PC-9 (cell line): ENCODE results near the gene MECP2.

Experiments used
- CTCF ChIP-seq: fragments of 200-600 bp; sonication (generic); conservative IDR thresholded peaks from 2 replicates; pipeline ENCODE4 v1.6.1; 2017; ENCODE audit warnings: mixed run types, antibody characterized with exemption, mild to moderate bottlenecking, moderate library complexity
- EZH2 ChIP-seq: fragments of 200-600 bp; sonication (generic); IDR thresholded peaks from 2 replicates; pipeline ENCODE4 v1.8.0; 2017; ENCODE audit warnings: antibody characterized with exemption, low read depth

GRCh38 chrX:153981231-153981630, 116.3 kb downstream of the MECP2 start:
- no peak for TF ChIP-seq CTCF
- TF ChIP-seq EZH2: no peak
